CD4-positive, CD25-positive, alpha-beta regulatory T cell (primary cell): ENCODE measurements around the gene LAMA3. TPM values are rescaled to one million over a fixed set of nuclear protein-coding genes. Genes with fewer than 3 reads are reported as not detected.

Experiments used
- ATAC-seq, 2 donors: fragments of 150-1000 bp; cut with Tn5 transposase; one replicate each; pipeline ENCODE4 v1.10.0; 2021; ENCODE audit warnings: low read depth in 2 of 2, moderate number of reproducible peaks in 2 of 2, moderate library complexity in 1 of 2
- DNase-seq, 3 donors: peaks; one replicate each; pipeline versions ENCODE4 v3.0.0 to v3.0.0-alpha.2; 2012 to 2022; ENCODE audit warnings: mixed read lengths in 1 of 3
- H3K27ac ChIP-seq: one replicate; pipeline ENCODE4 v1.7.0; 2013; ENCODE audit warnings: mild to moderate bottlenecking, low read length; ENCODE audit not compliant: insufficient read depth, poor library complexity, severe bottlenecking
- H3K27me3 ChIP-seq: one replicate; pipeline ENCODE4 v1.7.0; 2013; ENCODE audit warnings: low read length; ENCODE audit not compliant: control insufficient read depth, insufficient read depth
- H3K36me3 ChIP-seq: one replicate; pipeline ENCODE4 v1.7.0; 2013; ENCODE audit warnings: mild to moderate bottlenecking, low read length, moderate library complexity; ENCODE audit not compliant: control insufficient read depth, insufficient read depth
- H3K4me1 ChIP-seq: 2 replicates; pipeline ENCODE4 v1.7.0; 2013; ENCODE audit warnings: mild to moderate bottlenecking, low read length; ENCODE audit not compliant: insufficient read depth, control insufficient read depth, poor library complexity, severe bottlenecking
- H3K4me3 ChIP-seq: one replicate; pipeline ENCODE4 v1.7.0; 2013; ENCODE audit warnings: low read depth, mild to moderate bottlenecking, low read length, moderate library complexity
- H3K9me3 ChIP-seq, 2 experiments: 1 replicate in 1 of 2; 2 replicates in 1 of 2; pipeline ENCODE4 v1.7.0; 2013; ENCODE audit warnings: low read length in 2 of 2, mild to moderate bottlenecking in 1 of 2, moderate library complexity in 1 of 2; ENCODE audit not compliant: control insufficient read depth in 2 of 2
- H3K27ac Mint-ChIP-seq, 3 donors: one replicate each; pipeline ENCODE4 v1.8.0; 2020 to 2022; ENCODE audit warnings: mild to moderate bottlenecking in 3 of 3, mixed read lengths in 3 of 3, moderate library complexity in 2 of 3
- H3K27me3 Mint-ChIP-seq: one replicate; pipeline ENCODE4 v1.8.0; 2022; ENCODE audit warnings: mild to moderate bottlenecking, mixed read lengths
- H3K36me3 Mint-ChIP-seq: one replicate; pipeline ENCODE4 v1.8.0; 2020; ENCODE audit warnings: mixed read lengths
- H3K4me1 Mint-ChIP-seq, 4 donors: one replicate each; pipeline ENCODE4 v1.8.0; 2020 to 2022; ENCODE audit warnings: mixed read lengths in 4 of 4, mild to moderate bottlenecking in 1 of 4
- H3K4me3 Mint-ChIP-seq, 4 donors: one replicate each; pipeline ENCODE4 v1.8.0; 2020 to 2022; ENCODE audit warnings: mild to moderate bottlenecking in 4 of 4, mixed read lengths in 4 of 4, moderate library complexity in 3 of 4
- H3K9me3 Mint-ChIP-seq, 7 donors: one replicate each; pipeline ENCODE4 v1.8.0; 2020 to 2022; ENCODE audit warnings: mixed read lengths in 7 of 7, mild to moderate bottlenecking in 3 of 7, moderate library complexity in 2 of 7
- polyA plus RNA-seq, 4 donors: library from polyadenylated mRNA; unstranded; fragments of 300-500 nt; fragmentation: Illumina TruSeq; gene quantifications; one replicate each; pipeline ENCODE4 v1.2.3, GENCODE V29; 2021
- total RNA-seq: library from RNA; stranded (reverse); gene quantifications from one replicate; pipeline ENCODE4 v1.2.3, GENCODE V29; 2022

Gene LAMA3
- total and polyA plus RNA-seq, 5 donors from 2014 or later: 0.31 TPM; not detected in 4

DNA sequence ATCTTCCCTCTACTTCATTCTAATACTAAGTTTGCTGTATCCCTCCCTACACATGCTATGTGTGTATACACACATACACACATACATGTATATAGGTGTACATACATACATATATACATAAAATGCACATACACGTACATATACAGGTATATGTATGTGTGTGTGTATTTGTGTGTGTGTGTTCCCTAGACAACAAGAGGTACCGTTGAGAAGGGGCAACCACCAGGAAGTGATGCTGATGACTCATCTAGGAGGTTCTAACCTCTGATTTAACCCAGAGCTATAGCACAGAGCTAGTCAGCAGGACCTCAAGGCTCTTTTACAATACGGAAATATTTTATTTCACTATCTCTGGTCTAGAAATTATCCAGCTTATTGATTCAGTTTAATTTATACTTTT is 139.2 kb downstream of the LAMA3 start:
- Histone ChIP-seq H3K9me3 (no peaks in the 10 kb centered on the region), H3K4me1 (peaks cover 7% of the 10 kb centered on the region), H3K4me3 (peak overlapping the region; percentile 8), H3K36me3 (no peaks in the 10 kb centered on the region), H3K27me3 (no peaks in the 10 kb centered on the region), H3K27ac (peak overlapping the region; percentile 71)
- peaks cover 6 to 16% (median 11%) of the 10 kb centered on the region in 4 donors for H3K4me1 Mint-ChIP-seq
- no peaks in the 10 kb centered on the region for H3K36me3 Mint-ChIP-seq
- peak overlapping the region in 2 of 3 donors; percentile 13 to 24 for H3K27ac Mint-ChIP-seq
- no peaks in the 10 kb centered on the region for H3K9me3 Mint-ChIP-seq
- no peak overlapping the region for H3K4me3 Mint-ChIP-seq
- ATAC-seq: peak; percentile 99 to 100
- H3K27me3 Mint-ChIP-seq: no peaks in the 10 kb centered on the region
- DNase-seq: peak; percentile 40 to 85 (median 70)

DNA sequence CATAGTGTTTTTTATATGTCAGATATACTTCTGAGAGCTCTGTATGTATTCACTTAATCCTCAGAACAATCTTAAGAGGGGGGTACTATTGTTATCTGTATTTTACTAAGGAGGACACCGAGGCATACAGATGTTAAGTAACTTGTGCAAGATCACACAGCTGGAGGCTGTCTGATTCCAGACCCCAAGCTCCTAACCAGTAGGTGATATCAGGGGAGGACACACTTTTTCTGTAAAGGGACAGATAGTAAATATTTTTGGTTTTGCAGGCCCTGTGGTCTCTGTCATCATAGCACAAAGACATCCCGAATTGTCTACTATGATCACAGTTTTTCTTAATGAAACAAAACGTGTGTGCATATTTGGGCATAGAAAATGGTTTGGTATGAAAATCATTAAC is 143.7 kb downstream of the LAMA3 start:
- H3K27me3 ChIP-seq: no peaks in the 10 kb centered on the region
- ATAC-seq (no peak), DNase-seq (no peak)
- H3K27ac Mint-ChIP-seq: no peak overlapping the region
- no peaks in the 10 kb centered on the region for H3K36me3 Mint-ChIP-seq
- H3K9me3 ChIP-seq: no peaks in the 10 kb centered on the region
- no peak overlapping the region for H3K4me3 Mint-ChIP-seq
- H3K4me1 ChIP-seq: peaks cover 7% of the 10 kb centered on the region
- H3K4me1 Mint-ChIP-seq: peaks cover 6 to 12% (median 10%) of the 10 kb centered on the region in 4 donors
- no peaks in the 10 kb centered on the region for H3K36me3 ChIP-seq
- no peak overlapping the region for H3K27ac ChIP-seq
- H3K4me3 ChIP-seq: no peak overlapping the region
- no peaks in the 10 kb centered on the region for H3K9me3 Mint-ChIP-seq
- H3K27me3 Mint-ChIP-seq: no peaks in the 10 kb centered on the region

DNA sequence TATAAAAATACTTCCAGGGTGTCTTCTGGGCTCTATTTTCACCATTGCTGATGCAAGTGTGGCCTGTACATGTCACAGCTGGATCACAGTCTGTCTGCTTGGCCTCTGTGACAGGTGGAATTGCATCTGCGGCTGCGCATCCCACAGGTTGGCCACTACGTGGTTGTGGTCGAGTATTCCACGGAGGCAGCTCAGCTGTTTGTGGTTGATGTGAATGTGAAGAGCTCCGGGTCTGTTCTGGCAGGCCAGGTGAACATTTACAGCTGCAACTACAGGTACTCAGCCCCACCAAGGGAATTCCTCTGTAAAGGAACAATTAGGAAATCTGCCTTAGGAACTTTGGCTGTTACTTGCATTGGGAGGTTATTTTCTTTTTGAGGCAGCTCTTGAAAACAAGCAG is 144.5 kb downstream of the LAMA3 start:
- Mint-ChIP-seq H3K27me3 (no peaks in the 10 kb centered on the region), H3K27ac (no peak overlapping the region), H3K36me3 (no peaks in the 10 kb centered on the region), H3K4me1 (peaks cover 0 to 7% (median 6%) of the 10 kb centered on the region in 4 donors), H3K4me3 (no peak overlapping the region), H3K9me3 (no peaks in the 10 kb centered on the region)
- Histone ChIP-seq H3K4me3 (no peak overlapping the region), H3K27ac (no peak overlapping the region), H3K36me3 (no peaks in the 10 kb centered on the region), H3K4me1 (peaks cover 3% of the 10 kb centered on the region), H3K9me3 (no peaks in the 10 kb centered on the region), H3K27me3 (no peaks in the 10 kb centered on the region)
- ATAC-seq (no peak), DNase-seq (no peak)

DNA sequence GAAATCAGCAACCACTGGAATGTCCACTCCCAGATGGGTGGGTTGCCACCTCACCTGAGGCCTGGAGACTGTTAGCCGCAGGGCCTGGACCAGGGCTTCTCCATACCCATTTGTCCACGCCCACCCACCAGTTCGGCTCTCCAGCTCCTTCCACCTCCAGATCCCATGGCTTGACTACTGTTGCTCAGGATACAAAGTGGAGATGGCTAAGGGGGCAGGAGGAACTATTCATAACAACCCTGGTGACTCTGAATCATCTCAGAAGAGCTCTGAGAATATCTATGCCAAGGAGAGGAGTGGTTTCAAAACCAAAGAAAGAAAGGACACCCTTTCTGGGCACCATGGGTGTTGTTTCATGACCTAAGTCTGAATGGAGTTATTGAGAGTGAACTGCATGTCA is 145.8 kb downstream of the LAMA3 start:
- H3K27me3 Mint-ChIP-seq: no peaks in the 10 kb centered on the region

DNA sequence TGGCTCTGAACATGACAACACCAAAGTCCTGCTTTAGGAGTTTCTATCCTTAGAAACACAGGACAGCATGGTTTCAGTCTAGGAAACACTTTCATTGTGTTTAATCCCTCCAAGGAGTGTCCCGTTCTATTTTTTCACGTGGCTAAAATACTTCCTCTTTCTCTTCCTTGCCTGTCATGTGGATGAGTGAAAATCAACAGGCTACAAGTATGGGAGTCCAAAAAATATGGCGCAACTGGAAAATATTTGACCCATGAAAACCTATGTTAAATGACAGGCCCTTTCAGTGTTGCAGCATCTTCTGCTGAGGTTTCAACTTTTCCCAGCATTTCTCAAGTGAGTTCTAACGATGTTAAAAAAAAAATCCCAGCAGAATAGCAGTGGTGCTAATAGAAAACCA is 146.3 kb downstream of the LAMA3 start:
- no peak overlapping the region for H3K27ac ChIP-seq

More for the DNA sequence above, 145.8 kb downstream of the LAMA3 start:
- H3K4me1 Mint-ChIP-seq: peaks cover 0 to 6% (median 3%) of the 10 kb centered on the region in 4 donors
- H3K4me1 ChIP-seq: no peaks in the 10 kb centered on the region
- no peaks in the 10 kb centered on the region for H3K9me3 ChIP-seq
- DNase-seq: no peak
- H3K4me3 Mint-ChIP-seq: no peak overlapping the region
- H3K27ac ChIP-seq: no peak overlapping the region
- no peak for ATAC-seq
- no peaks in the 10 kb centered on the region for H3K9me3 Mint-ChIP-seq
- H3K4me3 ChIP-seq: no peak overlapping the region
- no peaks in the 10 kb centered on the region for H3K27me3 ChIP-seq
- H3K36me3 ChIP-seq: no peaks in the 10 kb centered on the region
- H3K27ac Mint-ChIP-seq: no peak overlapping the region
- H3K36me3 Mint-ChIP-seq: no peaks in the 10 kb centered on the region

DNA sequence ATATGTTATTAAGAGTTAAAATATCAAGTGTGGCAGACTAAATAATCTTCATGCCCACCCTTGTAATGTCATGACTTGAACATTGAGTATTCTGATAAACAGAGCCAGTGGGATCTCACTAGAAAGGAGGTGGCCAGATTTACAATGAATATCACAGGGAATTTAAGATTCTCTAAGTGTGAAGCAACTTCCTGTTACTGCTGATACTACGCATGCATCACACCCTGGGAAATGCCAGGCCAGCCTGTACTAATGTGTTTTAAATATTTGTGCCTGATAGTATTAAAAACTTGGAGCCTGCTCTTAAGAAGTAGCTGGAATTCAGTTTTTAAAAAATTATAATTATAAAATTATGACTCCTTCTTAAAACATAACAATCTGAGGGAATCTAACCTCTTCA is 148.3 kb downstream of the LAMA3 start:
- no peaks in the 10 kb centered on the region for H3K9me3 Mint-ChIP-seq
- no peaks in the 10 kb centered on the region for H3K9me3 ChIP-seq

More for the DNA sequence above, 146.3 kb downstream of the LAMA3 start:
- Mint-ChIP-seq H3K36me3 (no peaks in the 10 kb centered on the region), H3K9me3 (no peaks in the 10 kb centered on the region), H3K4me3 (no peak overlapping the region), H3K27me3 (no peaks in the 10 kb centered on the region), H3K4me1 (peaks cover 0 to 6% (median 3%) of the 10 kb centered on the region in 4 donors), H3K27ac (peak overlapping the region in 1 of 3 donors; percentile 32)
- Histone ChIP-seq H3K9me3 (no peaks in the 10 kb centered on the region), H3K4me1 (no peaks in the 10 kb centered on the region), H3K36me3 (no peaks in the 10 kb centered on the region), H3K4me3 (no peak overlapping the region), H3K27me3 (no peaks in the 10 kb centered on the region)
- no peak for DNase-seq
- ATAC-seq: no peak

DNA sequence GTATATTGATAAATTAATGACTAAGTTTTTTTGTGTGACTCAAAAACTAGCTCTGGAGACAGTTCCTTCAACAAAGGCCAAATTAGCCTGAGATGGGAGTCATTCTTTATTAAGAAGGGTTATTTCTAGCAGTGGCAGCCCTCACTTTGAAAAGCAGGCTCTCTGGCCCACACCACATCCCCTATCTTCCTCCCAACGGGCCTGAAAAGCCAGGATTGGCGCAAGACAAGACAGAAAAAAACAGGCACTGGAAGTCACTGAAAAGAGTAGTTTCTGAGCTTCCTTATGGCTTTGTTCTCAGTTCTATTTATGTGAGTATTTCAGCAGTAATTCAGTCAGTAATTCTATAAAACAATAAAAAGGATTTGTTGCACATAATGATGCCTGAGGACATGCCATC is 149.0 kb downstream of the LAMA3 start:
- no peak overlapping the region for H3K4me3 Mint-ChIP-seq
- DNase-seq (no peak), ATAC-seq (no peak)
- H3K36me3 Mint-ChIP-seq: no peaks in the 10 kb centered on the region
- H3K27ac Mint-ChIP-seq: no peak overlapping the region
- H3K36me3 ChIP-seq: no peaks in the 10 kb centered on the region
- H3K9me3 Mint-ChIP-seq: no peaks in the 10 kb centered on the region
- no peak overlapping the region for H3K4me3 ChIP-seq
- H3K4me1 ChIP-seq: no peaks in the 10 kb centered on the region
- H3K4me1 Mint-ChIP-seq: peaks cover 0 to 6% (median 3%) of the 10 kb centered on the region in 4 donors
- H3K9me3 ChIP-seq: no peaks in the 10 kb centered on the region
- no peaks in the 10 kb centered on the region for H3K27me3 Mint-ChIP-seq
- H3K27ac ChIP-seq: no peak overlapping the region
- no peaks in the 10 kb centered on the region for H3K27me3 ChIP-seq

More for the DNA sequence above, 148.3 kb downstream of the LAMA3 start:
- ATAC-seq: no peak
- Mint-ChIP-seq H3K4me1 (peaks cover 0 to 6% (median 3%) of the 10 kb centered on the region in 4 donors), H3K27me3 (no peaks in the 10 kb centered on the region), H3K27ac (no peak overlapping the region), H3K4me3 (no peak overlapping the region), H3K36me3 (no peaks in the 10 kb centered on the region)
- DNase-seq: no peak
- no peaks in the 10 kb centered on the region for H3K36me3 ChIP-seq
- H3K4me3 ChIP-seq: no peak overlapping the region
- no peaks in the 10 kb centered on the region for H3K4me1 ChIP-seq
- no peak overlapping the region for H3K27ac ChIP-seq
- H3K27me3 ChIP-seq: no peaks in the 10 kb centered on the region

DNA sequence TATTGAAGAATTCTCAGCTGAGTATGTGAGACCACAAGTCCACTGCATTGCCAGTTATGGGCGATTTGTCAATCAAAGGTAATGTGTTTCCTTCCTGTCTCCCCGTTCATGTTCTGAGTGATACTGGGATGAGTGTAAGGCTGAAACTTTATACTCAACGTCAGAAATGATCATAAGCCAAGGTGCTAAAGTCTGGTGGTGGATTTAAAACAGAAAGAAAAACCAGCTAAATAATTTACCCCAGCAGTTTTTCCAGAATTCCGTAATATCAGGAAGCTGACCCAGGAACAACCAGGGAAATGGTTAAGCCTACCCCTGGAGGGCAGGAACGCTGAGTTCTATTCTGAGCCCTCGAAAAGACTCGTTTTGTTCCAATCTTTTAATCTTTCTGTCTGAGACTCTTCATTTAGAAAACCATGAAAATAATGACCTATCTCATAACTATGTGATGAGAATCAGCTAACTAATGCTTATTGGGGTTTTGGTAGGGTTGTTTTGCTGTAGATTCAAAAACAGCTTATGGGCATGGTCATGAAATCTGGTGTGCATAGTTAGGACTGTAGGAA is 149.6 kb downstream of the LAMA3 start:
- Mint-ChIP-seq H3K4me1 (peaks cover 0 to 6% (median 6%) of the 10 kb centered on the region in 4 donors), H3K4me3 (no peak overlapping the region), H3K27ac (peak overlapping the region in 2 of 3 donors; percentile 33 to 60), H3K36me3 (no peaks in the 10 kb centered on the region), H3K27me3 (no peaks in the 10 kb centered on the region), H3K9me3 (no peaks in the 10 kb centered on the region)
- no peaks in the 10 kb centered on the region for H3K4me1 ChIP-seq
- no peaks in the 10 kb centered on the region for H3K9me3 ChIP-seq
- H3K27ac ChIP-seq: no peak overlapping the region
- H3K36me3 ChIP-seq: no peaks in the 10 kb centered on the region
- no peaks in the 10 kb centered on the region for H3K27me3 ChIP-seq
- ATAC-seq (no peak), DNase-seq (peak in 1 of 3 donors; percentile 37)
- no peak overlapping the region for H3K4me3 ChIP-seq
